AG04450 (cell line): ENCODE results near the gene RASGRP4. TPM values are rescaled to one million over a fixed set of nuclear protein-coding genes. Genes with fewer than 3 reads are reported as not detected.
A peak's percentile ranks its signal among the peaks of the same experiment; 100 is the strongest.

Experiments
- CTCF ChIA-PET: fragments of 300-600, 350-600 bp; formaldehyde crosslinking; extraction: SDS; loops from one replicate; lab custom pipeline; 2022; ENCODE audit warnings: antibody characterized with exemption, inconsistent platforms; lab: Charles Lee
- POLR2A ChIA-PET: fragments of 350-600 bp; formaldehyde crosslinking; extraction: SDS; loops from one replicate; lab custom pipeline; 2021; ENCODE audit warnings: antibody characterized with exemption, inconsistent platforms; lab: Yijun Ruan, JAX
- DNase-seq: peaks from one replicate; pipeline ENCODE4 v3.0.0-alpha.2; 2011; ENCODE audit warnings: low read depth, low spot score
- H3K27ac ChIP-seq: one replicate; pipeline ENCODE4 v1.5.1; 2012; ENCODE audit warnings: low read depth, low read length, control low read depth
- H3K27me3 ChIP-seq: one replicate; pipeline ENCODE4 v1.6.0; 2012; ENCODE audit warnings: low read length; ENCODE audit not compliant: control insufficient read depth, insufficient read depth
- H3K4me3 ChIP-seq: 2 replicates; pipeline ENCODE4 v1.5.1; 2011; ENCODE audit warnings: mild to moderate bottlenecking, low read depth, low read length, control low read depth
- H3K9me3 ChIP-seq: 2 replicates; pipeline ENCODE4 v1.5.1; 2012; ENCODE audit warnings: low read length; ENCODE audit not compliant: control insufficient read depth, insufficient read depth
- polyA plus RNA-seq: library from polyadenylated mRNA; depleted of rRNA; stranded (reverse); fragments of >200 nt; gene quantifications from 2 replicates; pipeline ENCODE4 v1.2.3, GENCODE V29; 2011
- TF ChIP-seq, protein P1 (sequence below): IDR thresholded peaks from 2 replicates; pipeline ENCODE4 v1.5.1; 2011; ENCODE audit warnings: low read depth, low read length, control low read depth, inconsistent platforms

The RASGRP4 gene
- polyA plus RNA-seq, 1 experiment = not detected

DNA sequence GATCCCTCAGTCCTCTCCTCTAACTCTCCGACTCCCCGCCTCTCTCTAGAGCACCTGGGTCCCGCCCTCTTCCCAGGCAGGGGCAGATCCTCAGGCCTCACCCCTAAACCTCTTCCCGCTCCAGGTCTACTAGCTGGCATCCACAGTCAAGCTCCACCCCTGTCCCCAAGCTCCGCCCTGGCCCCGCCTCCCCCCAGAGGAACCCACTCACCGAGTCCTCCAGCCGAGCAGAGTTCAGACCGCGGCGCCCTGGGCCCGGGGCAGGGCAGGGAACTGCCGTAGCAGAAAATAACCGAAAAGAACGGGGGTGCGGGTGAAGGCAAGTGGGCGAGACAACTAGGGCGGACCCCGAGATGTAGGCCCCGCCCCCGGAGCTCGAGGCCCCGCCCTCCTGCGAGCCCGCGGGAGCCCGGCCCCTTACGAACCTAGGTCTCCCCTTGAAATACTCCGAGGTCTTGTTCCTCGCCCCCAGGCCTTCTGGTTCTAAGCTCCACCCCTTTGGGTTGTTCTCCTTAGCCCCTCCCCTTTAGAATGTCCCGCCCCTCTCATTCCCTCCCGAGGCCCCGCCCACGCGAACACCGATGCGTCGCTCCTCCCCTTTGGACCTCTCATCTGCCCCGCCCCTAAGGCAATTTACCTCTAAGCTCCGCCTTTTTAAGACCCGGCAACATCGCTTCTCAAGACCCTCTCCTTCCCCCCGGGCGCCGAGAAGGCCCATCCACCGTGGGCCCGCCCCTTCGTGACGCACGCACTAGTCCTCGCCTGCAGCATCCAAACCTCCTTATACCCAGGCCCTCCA is 38.3 kb downstream of the RASGRP4 start, which contains the start of gene GGN:
TSS of gene GGN (minus strand) at position 485 of the 799 bp plus-strand sequence. CDS start 773 bp downstream, outside the sequence.
- Histone ChIP-seq H3K9me3 (peaks cover 4% of the 10 kb centered on the region; the same call in 1 of the 2 replicates), H3K27ac (peak within 1 kb of the TSS; percentile 77), H3K4me3 (peak within 1 kb of the TSS; percentile 93), H3K27me3 (no peaks in the 10 kb centered on the region)
- TF ChIP-seq, protein P1, sequence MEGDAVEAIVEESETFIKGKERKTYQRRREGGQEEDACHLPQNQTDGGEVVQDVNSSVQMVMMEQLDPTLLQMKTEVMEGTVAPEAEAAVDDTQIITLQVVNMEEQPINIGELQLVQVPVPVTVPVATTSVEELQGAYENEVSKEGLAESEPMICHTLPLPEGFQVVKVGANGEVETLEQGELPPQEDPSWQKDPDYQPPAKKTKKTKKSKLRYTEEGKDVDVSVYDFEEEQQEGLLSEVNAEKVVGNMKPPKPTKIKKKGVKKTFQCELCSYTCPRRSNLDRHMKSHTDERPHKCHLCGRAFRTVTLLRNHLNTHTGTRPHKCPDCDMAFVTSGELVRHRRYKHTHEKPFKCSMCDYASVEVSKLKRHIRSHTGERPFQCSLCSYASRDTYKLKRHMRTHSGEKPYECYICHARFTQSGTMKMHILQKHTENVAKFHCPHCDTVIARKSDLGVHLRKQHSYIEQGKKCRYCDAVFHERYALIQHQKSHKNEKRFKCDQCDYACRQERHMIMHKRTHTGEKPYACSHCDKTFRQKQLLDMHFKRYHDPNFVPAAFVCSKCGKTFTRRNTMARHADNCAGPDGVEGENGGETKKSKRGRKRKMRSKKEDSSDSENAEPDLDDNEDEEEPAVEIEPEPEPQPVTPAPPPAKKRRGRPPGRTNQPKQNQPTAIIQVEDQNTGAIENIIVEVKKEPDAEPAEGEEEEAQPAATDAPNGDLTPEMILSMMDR = no peak
- DNase-seq = peak; percentile 87
- ChIA-PET CTCF (interaction anchor here (1.0 to 1.8 kb wide), 7 partner anchors 13 to 485 kb away, joined by 3 to 37 read pairs (median 5); partner anchors contain the start of genes EIF3K, FAM98C and PSMD8), POLR2A (interaction anchor here (0.5 to 3.5 kb wide), 8 partner anchors 10 to 808 kb away, joined by 3 to 49 read pairs (median 5); partner anchors contain the start of genes CATSPERG, EIF3K, FAM98C and PSMD8)

DNA sequence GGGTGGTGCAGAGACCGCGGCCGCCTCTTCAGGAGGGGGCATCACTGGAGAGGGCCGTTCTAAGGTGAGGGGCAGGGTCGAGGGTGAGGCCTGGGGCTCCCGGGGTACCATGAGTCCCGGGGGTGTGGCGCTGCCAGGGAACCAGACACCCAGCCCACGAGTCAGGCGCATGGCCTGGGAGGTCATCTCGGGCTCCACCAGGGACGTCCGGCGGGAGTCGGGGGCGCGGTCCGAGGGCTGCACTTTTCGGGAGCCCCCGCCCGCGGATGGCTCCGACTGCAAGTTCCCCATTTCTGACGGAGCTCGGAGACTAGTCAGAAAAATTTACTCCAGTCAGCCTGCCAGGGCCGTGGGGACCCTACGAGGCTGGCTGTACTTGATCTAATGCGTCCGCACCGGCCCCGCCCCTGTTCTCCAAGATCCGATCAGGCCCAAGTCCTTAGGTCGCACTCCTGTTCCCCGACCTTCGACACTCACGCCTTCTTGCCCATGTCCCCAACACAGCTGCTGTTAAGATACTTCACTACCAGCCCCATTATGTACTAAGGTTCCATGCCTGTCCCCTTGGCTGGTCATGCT is 39.0 kb downstream of the RASGRP4 start:
- Histone ChIP-seq H3K9me3 (peaks cover 4% of the 10 kb centered on the region; the same call in 1 of the 2 replicates), H3K4me3 (peak overlapping the region; percentile 93), H3K27me3 (no peaks in the 10 kb centered on the region), H3K27ac (no peak overlapping the region)
- DNase-seq = no peak
- CTCF ChIA-PET = interaction anchor here (1.0 to 1.8 kb wide), 7 partner anchors 12 to 485 kb away, joined by 3 to 37 read pairs (median 5); partner anchors contain the start of genes EIF3K, FAM98C and PSMD8
- TF ChIP-seq, protein P1 = no peak
- POLR2A ChIA-PET = interaction anchor here (0.5 to 3.5 kb wide), 5 partner anchors 9 to 232 kb away, joined by 4 to 49 read pairs (median 8); partner anchors contain the start of genes EIF3K, FAM98C and PSMD8

DNA sequence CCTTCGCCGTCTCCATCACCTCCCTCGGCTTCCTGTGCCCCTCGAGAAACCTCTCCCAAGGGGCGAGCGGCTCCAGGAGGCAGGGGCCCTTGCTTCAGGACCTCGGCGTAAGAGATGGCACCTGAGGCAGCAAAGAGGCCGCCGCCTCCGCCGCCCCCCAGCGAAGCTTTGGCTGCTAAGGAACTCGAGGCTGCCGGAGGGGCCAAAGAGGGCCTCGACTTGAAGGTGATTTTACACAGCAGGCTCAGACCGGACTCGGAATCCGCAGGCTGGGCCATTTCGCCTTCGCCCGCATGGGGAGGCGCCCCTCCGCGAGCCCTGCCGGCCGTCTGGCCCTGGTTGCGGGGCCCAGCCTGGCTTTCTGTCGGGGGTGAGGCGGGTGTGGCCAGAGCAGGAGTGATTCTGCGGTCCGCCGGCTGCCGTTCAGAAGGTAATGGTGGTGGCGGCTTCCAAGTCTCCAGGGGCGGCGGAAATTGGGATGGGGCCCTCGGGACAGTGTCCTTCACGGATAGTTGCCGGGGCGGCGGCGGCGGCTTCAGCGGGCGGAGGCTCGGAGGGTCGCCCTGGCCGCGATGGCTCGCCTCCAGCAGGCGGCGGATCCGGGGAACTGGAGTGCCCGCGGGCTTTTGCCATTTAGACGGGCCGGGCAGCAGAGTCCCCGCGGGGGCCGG is 39.6 kb downstream of the RASGRP4 start:
- ChIA-PET POLR2A (interaction anchor here (0.6 to 3.5 kb wide), 2 partner anchors 12 to 356 kb away, joined by 8 to 49 read pairs; partner anchors contain the start of gene PSMD8), CTCF (no interaction called here)
- Histone ChIP-seq H3K4me3 (no peak overlapping the region), H3K9me3 (peaks cover 4% of the 10 kb centered on the region; the same call in 1 of the 2 replicates), H3K27ac (no peak overlapping the region), H3K27me3 (no peaks in the 10 kb centered on the region)
- DNase-seq = no peak
- TF ChIP-seq, protein P1 = no peak

DNA sequence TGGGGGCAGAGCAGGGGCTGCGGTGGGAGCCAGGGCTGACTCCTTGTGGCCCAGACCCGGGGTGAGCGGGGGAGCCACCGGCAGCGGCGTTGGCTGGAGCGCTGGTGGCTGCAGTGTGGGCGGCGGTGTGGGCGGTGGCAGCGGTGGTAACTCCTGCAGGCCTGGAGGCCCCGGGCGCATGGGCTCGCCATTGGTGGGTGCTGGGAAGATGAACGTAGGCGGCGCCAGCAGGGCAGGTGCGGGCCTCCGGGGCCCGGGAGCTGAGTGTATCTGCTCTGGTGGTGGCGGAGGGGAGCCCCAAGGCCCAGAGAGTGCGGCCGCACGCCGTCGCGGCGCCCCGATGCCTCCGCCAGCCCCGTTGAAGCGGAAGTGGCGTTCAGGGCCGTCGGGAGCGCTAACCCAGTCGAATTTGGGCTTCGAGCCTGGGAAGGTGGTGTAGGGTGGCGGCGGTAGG is 40.2 kb downstream of the RASGRP4 start:
- Histone ChIP-seq H3K4me3 (no peak overlapping the region), H3K27ac (no peak overlapping the region), H3K9me3 (peaks cover 4% of the 10 kb centered on the region; the same call in 1 of the 2 replicates), H3K27me3 (no peaks in the 10 kb centered on the region)
- no peak for DNase-seq
- POLR2A ChIA-PET = interaction anchor here (0.6 kb wide), 1 partner anchor 357 kb away, joined by 8 read pairs; no protein-coding TSS in a partner anchor
- TF ChIP-seq, protein P1 = no peak
- CTCF ChIA-PET = interaction anchor here (0.9 kb wide), 1 partner anchor 142 kb away, joined by 3 read pairs; no protein-coding TSS in a partner anchor
